Measurements from ENCODE around the gene IFITM1. TPM values are rescaled to one million over a fixed set of nuclear protein-coding genes. Genes with fewer than 3 reads are reported as not detected.
"Not testable (repeated sequence)": the region's sequence is repeated elsewhere in the genome, so short reads cannot be mapped to it uniquely, and the experiment has no call there.

The IFITM1 gene
- total RNA-seq, 1 donor from 2014 or later = 13.3 TPM

- Histone ChIP-seq H3K79me2 (ENCODE audit: low read depth) (no peaks in the 10 kb centered on the region), H3K4me3 (no peak overlapping the region), H3K27ac (no peak overlapping the region), H3K4me2 (no peak overlapping the region), H3K9me3 (ENCODE audit: low read depth) (no peaks in the 10 kb centered on the region), H3F3A (ENCODE audit: low read depth) (no peaks in the 10 kb centered on the region), H3K27me3 (peaks cover 24% of the 10 kb centered on the region), H3K36me3 (no peaks in the 10 kb centered on the region), H2AFZ (replicated peaks) (no peak overlapping the region), H3K9ac (no peak overlapping the region), H3K4me1 (peaks cover 17% of the 10 kb centered on the region), H4K20me1 (ENCODE audit: low read depth) (no peaks in the 10 kb centered on the region)
- no peak for TF ChIP-seq CTCF (IDR thresholded peaks at IDR 0.05)
- no peak for TF ChIP-seq EZH2 (IDR thresholded peaks at IDR 0.05)
- TF ChIP-seq EZH2phosphoT487 (IDR thresholded peaks at IDR 0.05) = no peak
- no peak for DNase-seq (ENCODE audit: low spot score)
- Mint-ChIP-seq H3K27me3 (ENCODE audit: insufficient read depth, low read depth) (peaks cover 19% of the 10 kb centered on the region), H3K4me3 (no peak overlapping the region), H3K4me1 (peaks cover 19% of the 10 kb centered on the region), H3K27ac (no peak overlapping the region), H3K9me3 (peaks cover 2% of the 10 kb centered on the region), H3K36me3 (no peaks in the 10 kb centered on the region)
These were observed 28.6 kb upstream of the IFITM1 start for GRCh38 chr11:285021-285893.

- H3K36me3 Mint-ChIP-seq = no peaks in the 10 kb centered on the region
- Histone ChIP-seq H3K27me3 (peaks cover 24% of the 10 kb centered on the region), H3K36me3 (no peaks in the 10 kb centered on the region), H3K79me2 (ENCODE audit: low read depth) (no peaks in the 10 kb centered on the region), H3K9me3 (ENCODE audit: low read depth) (no peaks in the 10 kb centered on the region), H3F3A (ENCODE audit: low read depth) (no peaks in the 10 kb centered on the region), H3K4me1 (peaks cover 17% of the 10 kb centered on the region), H2AFZ (replicated peaks) (no peak overlapping the region), H3K4me3 (no peak overlapping the region), H4K20me1 (ENCODE audit: low read depth) (no peaks in the 10 kb centered on the region), H3K9ac (no peak overlapping the region), H3K27ac (no peak overlapping the region), H3K4me2 (no peak overlapping the region)
- peaks cover 2% of the 10 kb centered on the region for H3K9me3 Mint-ChIP-seq
- H3K27ac Mint-ChIP-seq = no peak overlapping the region
- H3K4me3 Mint-ChIP-seq = no peak overlapping the region
- peaks cover 19% of the 10 kb centered on the region for H3K27me3 Mint-ChIP-seq (ENCODE audit: insufficient read depth, low read depth)
- H3K4me1 Mint-ChIP-seq = peaks cover 20% of the 10 kb centered on the region
- TF ChIP-seq EZH2 (IDR thresholded peaks at IDR 0.05) = no peak
- no peak for TF ChIP-seq EZH2phosphoT487 (IDR thresholded peaks at IDR 0.05)
- no peak for TF ChIP-seq CTCF (IDR thresholded peaks at IDR 0.05)
- DNase-seq (ENCODE audit: low spot score) = peak; percentile 1
These were observed 28.0 kb upstream of the IFITM1 start for GRCh38 chr11:285894-286220.

- H3K36me3 ChIP-seq; H3K27ac ChIP-seq; H3F3A ChIP-seq (ENCODE audit: low read depth); H3K36me3 Mint-ChIP-seq; H4K20me1 ChIP-seq (ENCODE audit: low read depth); H3K9ac ChIP-seq; H3K4me2 ChIP-seq; H2AFZ ChIP-seq (replicated peaks); H3K79me2 ChIP-seq (ENCODE audit: low read depth); H3K4me3 ChIP-seq; H3K9me3 ChIP-seq (ENCODE audit: low read depth); H3K9me3 Mint-ChIP-seq: not testable (repeated sequence)
- peak; percentile 1 for DNase-seq (ENCODE audit: low spot score)
- Histone ChIP-seq H3K4me1 (peaks cover 17% of the 10 kb centered on the region), H3K27me3 (peaks cover 21% of the 10 kb centered on the region)
- peak overlapping the region; percentile 58 for H3K27ac Mint-ChIP-seq
- peak overlapping the region; percentile 74 for H3K4me3 Mint-ChIP-seq
- peaks cover 26% of the 10 kb centered on the region for H3K4me1 Mint-ChIP-seq
- peaks cover 17% of the 10 kb centered on the region for H3K27me3 Mint-ChIP-seq (ENCODE audit: insufficient read depth, low read depth)
These were observed 26.6 kb upstream of the IFITM1 start for GRCh38 chr11:286977-287820.
